K562 (cell line): ENCODE data around the gene NUP107. TPM values are rescaled to one million over a fixed set of nuclear protein-coding genes. Genes with fewer than 3 reads are reported as not detected.

Experiments used
- ATF4 ChIP-seq: fragments of 450-650 bp; formaldehyde crosslinking; IDR thresholded peaks from 2 replicates; pipeline ENCODE4 v1.4.0; 2022; ENCODE audit warnings: mild to moderate bottlenecking, moderate library complexity
- CCAR2 ChIP-seq: fragments of 200-400 bp; formaldehyde crosslinking; IDR thresholded peaks from 2 replicates; pipeline ENCODE4 v1.6.1; 2017; ENCODE audit warnings: mild to moderate bottlenecking, low read depth, low read length
- CLOCK ChIP-seq: fragments of 250-450 bp; sonication (Bioruptor Pico); IDR thresholded peaks from 2 replicates; pipeline ENCODE4 v1.4.0; 2020; ENCODE audit warnings: mild to moderate bottlenecking, moderate library complexity, borderline replicate concordance
- CTCF ChIP-seq, 3 experiments: IDR thresholded peaks in 2 of 3; conservative IDR thresholded peaks in 1 of 3; 2 replicates each; pipeline ENCODE4 v1.5.1; 2011 to 2012; ENCODE audit warnings: low read length in 3 of 3, mild to moderate bottlenecking in 3 of 3, control low read depth in 2 of 3, improper control_type of control experiment in 1 of 3, inconsistent platforms in 1 of 3, low read depth in 1 of 3, mixed read lengths in 1 of 3, moderate library complexity in 1 of 3; ENCODE audit not compliant: insufficient read depth in 2 of 3
- FOXJ2 ChIP-seq: fragments of 200-800 bp; sonication (Bioruptor generic); IDR thresholded peaks from 2 replicates; pipeline ENCODE4 v1.6.1; 2016; ENCODE audit warnings: missing genetic modification characterization, missing compliant biosample characterization
- NR2C1 ChIP-seq, 2 experiments: fragments of 450-650 bp; IDR thresholded peaks; 2 replicates each; pipeline ENCODE4 v1.6.1; 2017; ENCODE audit warnings: mild to moderate bottlenecking in 2 of 2, antibody characterized with exemption in 1 of 2, inconsistent platforms in 1 of 2, missing compliant biosample characterization in 1 of 2, missing genetic modification characterization in 1 of 2
- POLR3A ChIP-seq: IDR thresholded peaks from 2 replicates; pipeline ENCODE4 v1.6.1; 2011; ENCODE audit warnings: borderline replicate concordance, mild to moderate bottlenecking, moderate library complexity; ENCODE audit not compliant: insufficient read length, insufficient read depth; ENCODE audit errors: extremely low read depth
- RAD51 ChIP-seq: fragments of 450-650 bp; IDR thresholded peaks from 2 replicates; pipeline ENCODE4 v1.7.1; 2016; ENCODE audit warnings: low read depth, mild to moderate bottlenecking, borderline replicate concordance
- SMARCA5 ChIP-seq: fragments of 450-650 bp; IDR thresholded peaks from 2 replicates; pipeline ENCODE4 v1.6.1; 2016
- UBTF ChIP-seq, 2 experiments: IDR thresholded peaks; 2 replicates each; pipeline ENCODE4 v1.6.1; 2012; ENCODE audit warnings: improper control_type of control experiment in 2 of 2, low read depth in 2 of 2, low read length in 2 of 2, borderline replicate concordance in 1 of 2
- ZBTB49 ChIP-seq: sonication (generic); formaldehyde crosslinking; IDR thresholded peaks from 2 replicates; pipeline ENCODE4 v1.8.0; 2022; ENCODE audit warnings: missing genetic modification reagents, mild to moderate bottlenecking, borderline replicate concordance
- ZFP1 ChIP-seq: fragments of 450-650 bp; formaldehyde crosslinking; IDR thresholded peaks from 2 replicates; pipeline ENCODE4 v1.4.0; 2020; ENCODE audit warnings: mild to moderate bottlenecking, mixed read lengths
- polyA plus RNA-seq, 8 experiments: library from polyadenylated mRNA; depleted of rRNA in 4 of 8; stranded (reverse) in 5 of 8; unstranded in 3 of 8; fragments of >200 nt; fragmentation: Nextera tagmentation in 2 of 8; fragmentation: Illumina TruSeq in 1 of 8; extraction: Ambion mirVana in 2 of 8; extraction: Trizol in 1 of 8; gene quantifications; 2 replicates each; pipeline versions ENCODE4 v1.2.1 to v1.2.3, GENCODE V29; 2011 to 2014; ENCODE audit warnings: inconsistent platforms in 1 of 8, missing spikeins in 1 of 8
- total RNA-seq, 7 experiments: library from RNA; depleted of rRNA in 6 of 7; stranded (reverse); fragments of >200 nt in 6 of 7; fragmentation: Illumina TruSeq in 2 of 7; extraction: Trizol in 2 of 7; gene quantifications; 2 replicates each; pipeline versions ENCODE4 v1.2.1 to v1.2.3, GENCODE V29; 2011 to 2021; ENCODE audit warnings: low replicate concordance in 1 of 7

NUP107 gene
- total and polyA plus RNA-seq, 9 of the 15 experiments (the other 6 are each of a cell fraction or from before 2014, with no cell fraction given) = 129 to 277 (median 199) TPM

- TF ChIP-seq ATF4 (CRISPR knock-in tag) (no peak), CCAR2 (no peak), ZFP1 (no peak), NR2C1 (IDR thresholded peaks at IDR 0.05) (no peak), NR2C1 (tag; IDR thresholded peaks at IDR 0.05) (no peak), CLOCK (no peak), POLR3A (no peak), UBTF (IDR thresholded peaks at IDR 0.05; ENCODE audit: borderline replicate concordance in 1 of 2, low read depth in 2 of 2, low read length in 2 of 2) (no peak), SMARCA5 (no peak), ZBTB49 (CRISPR knock-in tag) (no peak), RAD51 (no peak), CTCF (IDR thresholded peaks at IDR 0.05 in 2 of 3, conservative IDR thresholded peaks at IDR 0.05 in 1 of 3; ENCODE audit: insufficient read depth in 2 of 3, low read depth in 1 of 3, low read length in 3 of 3) (no peak), FOXJ2 (tag) (no peak)
Measured at GRCh38 chr12:68771223-68771925, 84.6 kb downstream of the NUP107 start (continued).
